Measurements from ENCODE around the gene MYH9. TPM values are rescaled to one million over a fixed set of nuclear protein-coding genes. Genes with fewer than 3 reads are reported as not detected.

The MYH9 gene
- polyA plus RNA-seq, 1 of the 3 experiments (the other 2 are of a cell fraction): 303 TPM

DNA sequence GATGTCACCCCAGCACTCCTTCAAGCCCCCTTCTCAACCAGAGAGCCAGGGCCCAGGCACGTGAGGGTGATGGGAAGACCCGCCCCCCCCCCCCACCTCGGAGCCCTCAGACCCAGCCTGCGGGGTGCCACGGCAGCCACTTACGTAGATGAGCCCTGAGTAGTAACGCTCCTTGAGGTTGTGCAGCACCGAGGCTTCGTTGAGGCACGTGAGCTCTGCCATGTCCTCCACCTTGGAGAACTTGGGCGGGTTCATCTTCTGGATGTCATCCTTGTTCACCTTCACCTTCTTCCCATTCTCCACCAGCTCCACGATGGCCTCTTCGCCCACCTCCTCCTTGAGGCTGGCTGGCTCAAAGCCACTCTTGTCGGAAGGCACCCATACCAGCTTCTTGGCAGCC, 39.0 kb downstream of the MYH9 start:
- Histone ChIP-seq H2AFZ (ENCODE audit: low read depth) (no peak overlapping the region), H3K27me3 (ENCODE audit: insufficient read depth) (no peaks in the 10 kb centered on the region), H3K9me3 (no peaks in the 10 kb centered on the region), H3K36me3 (replicated peaks in 1 of 2; ENCODE audit: control insufficient read depth in 1 of 2, insufficient read depth in 2 of 2, low read length in 1 of 2) (peaks cover 10 to 39% of the 10 kb centered on the region in 2 experiments), H3K9me2 (no peaks in the 10 kb centered on the region), H3F3A (replicated peaks; ENCODE audit: insufficient read depth) (peaks cover 58% of the 10 kb centered on the region), H3K79me2 (ENCODE audit: insufficient read depth) (peaks cover 99% of the 10 kb centered on the region), H4K20me1 (ENCODE audit: insufficient read depth) (peaks cover 94% of the 10 kb centered on the region), H3K4me1 (ENCODE audit: control insufficient read depth in 1 of 2, insufficient read depth in 2 of 2, low read depth in 1 of 2, low read length in 1 of 2) (peaks cover 26 to 38% of the 10 kb centered on the region in 2 experiments; a peak in 3 of 4 replicates), H3K9ac (no peak overlapping the region), H3K4me2 (no peak overlapping the region), H3K4me3 (ENCODE audit: low read depth in 2 of 2, low read length in 1 of 2) (no peak overlapping the region), H3K27ac (ENCODE audit: low read depth in 2 of 2, low read length in 1 of 2) (peak overlapping the region in 1 of 2 experiments; percentile 75; a peak in 1 of 4 replicates)
- POLR2A ChIA-PET: no interaction called here
- CTCF ChIA-PET: interaction anchor here (1.1 kb wide), 1 partner anchor 122 kb away, joined by 5 read pairs; no protein-coding TSS in a partner anchor
- TF ChIP-seq TAF1 (IDR thresholded peaks at IDR 0.05; ENCODE audit: borderline replicate concordance, low read depth, low read length) (no peak), MEF2A (IDR thresholded peaks at IDR 0.05; ENCODE audit: borderline replicate concordance, low read depth) (no peak), MAX (IDR thresholded peaks at IDR 0.05; ENCODE audit: low read depth) (no peak), EP300 (IDR thresholded peaks at IDR 0.05; ENCODE audit: borderline replicate concordance in 1 of 2, low read depth in 1 of 2, low read length in 1 of 2) (no peak)
- 99% methylated on average over 7 of the region's 14 CpGs for WGBS (ENCODE audit: low lambda C conversion rate)
- DNase-seq: no peak

- ChIA-PET CTCF (interaction anchor here (0.6 to 1.8 kb wide), 2 partner anchors 11 to 61 kb away, joined by 3 to 4 read pairs; no protein-coding TSS in a partner anchor), POLR2A (no interaction called here)
- Histone ChIP-seq H3K4me2 (no peak overlapping the region), H3K4me3 (ENCODE audit: low read depth in 2 of 2, low read length in 1 of 2) (no peak overlapping the region), H3K4me1 (ENCODE audit: control insufficient read depth in 1 of 2, insufficient read depth in 2 of 2, low read depth in 1 of 2, low read length in 1 of 2) (peaks cover 15 to 26% of the 10 kb centered on the region in 2 experiments; a peak in 3 of 4 replicates), H3K79me2 (ENCODE audit: insufficient read depth) (peaks cover 99% of the 10 kb centered on the region), H3K36me3 (replicated peaks in 1 of 2; ENCODE audit: control insufficient read depth in 1 of 2, insufficient read depth in 2 of 2, low read length in 1 of 2) (peaks cover 16 to 50% of the 10 kb centered on the region in 2 experiments), H3K9ac (no peak overlapping the region), H2AFZ (ENCODE audit: low read depth) (no peak overlapping the region), H3F3A (replicated peaks; ENCODE audit: insufficient read depth) (peaks cover 66% of the 10 kb centered on the region), H3K27me3 (ENCODE audit: insufficient read depth) (no peaks in the 10 kb centered on the region), H4K20me1 (ENCODE audit: insufficient read depth) (peaks cover 94% of the 10 kb centered on the region), H3K27ac (ENCODE audit: low read depth in 2 of 2, low read length in 1 of 2) (peak overlapping the region in 1 of 2 experiments; percentile 33; a peak in 1 of 4 replicates), H3K9me2 (no peaks in the 10 kb centered on the region), H3K9me3 (no peaks in the 10 kb centered on the region)
- DNase-seq: no peak
- TF ChIP-seq, protein P1, sequence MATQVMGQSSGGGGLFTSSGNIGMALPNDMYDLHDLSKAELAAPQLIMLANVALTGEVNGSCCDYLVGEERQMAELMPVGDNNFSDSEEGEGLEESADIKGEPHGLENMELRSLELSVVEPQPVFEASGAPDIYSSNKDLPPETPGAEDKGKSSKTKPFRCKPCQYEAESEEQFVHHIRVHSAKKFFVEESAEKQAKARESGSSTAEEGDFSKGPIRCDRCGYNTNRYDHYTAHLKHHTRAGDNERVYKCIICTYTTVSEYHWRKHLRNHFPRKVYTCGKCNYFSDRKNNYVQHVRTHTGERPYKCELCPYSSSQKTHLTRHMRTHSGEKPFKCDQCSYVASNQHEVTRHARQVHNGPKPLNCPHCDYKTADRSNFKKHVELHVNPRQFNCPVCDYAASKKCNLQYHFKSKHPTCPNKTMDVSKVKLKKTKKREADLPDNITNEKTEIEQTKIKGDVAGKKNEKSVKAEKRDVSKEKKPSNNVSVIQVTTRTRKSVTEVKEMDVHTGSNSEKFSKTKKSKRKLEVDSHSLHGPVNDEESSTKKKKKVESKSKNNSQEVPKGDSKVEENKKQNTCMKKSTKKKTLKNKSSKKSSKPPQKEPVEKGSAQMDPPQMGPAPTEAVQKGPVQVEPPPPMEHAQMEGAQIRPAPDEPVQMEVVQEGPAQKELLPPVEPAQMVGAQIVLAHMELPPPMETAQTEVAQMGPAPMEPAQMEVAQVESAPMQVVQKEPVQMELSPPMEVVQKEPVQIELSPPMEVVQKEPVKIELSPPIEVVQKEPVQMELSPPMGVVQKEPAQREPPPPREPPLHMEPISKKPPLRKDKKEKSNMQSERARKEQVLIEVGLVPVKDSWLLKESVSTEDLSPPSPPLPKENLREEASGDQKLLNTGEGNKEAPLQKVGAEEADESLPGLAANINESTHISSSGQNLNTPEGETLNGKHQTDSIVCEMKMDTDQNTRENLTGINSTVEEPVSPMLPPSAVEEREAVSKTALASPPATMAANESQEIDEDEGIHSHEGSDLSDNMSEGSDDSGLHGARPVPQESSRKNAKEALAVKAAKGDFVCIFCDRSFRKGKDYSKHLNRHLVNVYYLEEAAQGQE (IDR thresholded peaks at IDR 0.05; ENCODE audit: low read depth, low read length): peak; percentile 79
- TF ChIP-seq POLR2AphosphoS5 (IDR thresholded peaks at IDR 0.05; ENCODE audit: low read depth, low read length) (no peak), MAX (IDR thresholded peaks at IDR 0.05; ENCODE audit: low read depth) (no peak), MXI1 (IDR thresholded peaks at IDR 0.05; ENCODE audit: low read depth, low read length) (no peak), RXRA (IDR thresholded peaks at IDR 0.05; ENCODE audit: borderline replicate concordance, low read depth) (no peak)
- 90% methylated on average over 5 of the region's 5 CpGs for WGBS (ENCODE audit: low lambda C conversion rate)
Observed at GRCh38 chr22:36347094-36347493, 40.7 kb downstream of the MYH9 start.

All from SK-N-SH (cell line).